GM12892 (cell line): ENCODE data around the gene OR51B6.

ENCODE experiments used
- POLR2AphosphoS5 ChIP-seq: IDR thresholded peaks from 2 replicates; pipeline ENCODE4 v1.6.1; 2011; ENCODE audit warnings: low read depth, low read length, control low read depth
- TAF1 ChIP-seq: IDR thresholded peaks from 2 replicates; pipeline ENCODE4 v1.6.1; 2011; ENCODE audit warnings: low read depth, mild to moderate bottlenecking, control low read depth, low read length, borderline replicate concordance

GRCh38 chr11:5301846-5302245, 49.5 kb upstream of the OR51B6 start, which contains the start of gene OR51B4:
- TF ChIP-seq POLR2AphosphoS5 (no peak), TAF1 (no peak)
